ENCODE results near the gene FRS3. TPM values are rescaled to one million over a fixed set of nuclear protein-coding genes. Genes with fewer than 3 reads are reported as not detected.

The FRS3 gene
- total RNA-seq, 1 experiment from 2014 or later, result 3.0 TPM

DNA sequence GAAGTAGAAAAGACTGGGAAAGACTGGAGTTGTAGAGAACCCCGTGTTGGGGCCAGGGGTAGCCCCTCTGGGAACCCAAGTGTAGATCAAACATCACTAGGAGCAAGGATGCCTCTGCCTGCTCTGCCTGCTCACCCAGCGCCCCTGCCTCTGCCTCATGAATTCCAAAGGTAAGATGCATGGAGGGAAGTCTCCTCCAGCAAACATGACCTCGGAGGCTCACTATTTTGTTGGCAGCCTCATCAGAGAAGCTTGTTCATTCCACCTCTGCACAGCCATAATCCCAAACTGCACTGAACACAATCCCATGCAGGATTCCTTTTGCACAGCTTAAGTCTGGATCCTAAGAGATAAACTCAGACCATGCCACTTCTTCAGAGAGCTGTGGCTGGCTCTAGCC, 4.9 kb downstream of the FRS3 start:
- no peak for DNase-seq (ENCODE audit: low read depth, low spot score)
- no peaks in the 10 kb centered on the region for H3K9me3 ChIP-seq (ENCODE audit: control insufficient read depth, insufficient read depth, low read depth, low read length)
- peaks cover 5% of the 10 kb centered on the region for H3K4me1 ChIP-seq (ENCODE audit: control insufficient read depth, insufficient read depth, low read length)
- H3K27me3 ChIP-seq (ENCODE audit: control insufficient read depth, insufficient read depth, low read length), result no peaks in the 10 kb centered on the region
- POLR2A ChIA-PET, result no interaction called here
- BruUV-seq (replicated peaks), result no TSS peak
- peaks cover 2% of the 10 kb centered on the region; the same call in 1 of the 2 replicates for H3K36me3 ChIP-seq (ENCODE audit: control insufficient read depth, insufficient read depth, low read length)
- no peak for ATAC-seq
- no peak overlapping the region for H3K27ac ChIP-seq (ENCODE audit: low read length)
- in situ Hi-C loops (cut with HindIII; ENCODE audit: low pct_unique_long_range_greater_than_20kb, low sequenced_read_pairs), result no loop called here
- TF ChIP-seq TCF7L2 (IDR thresholded peaks at IDR 0.05; ENCODE audit: low read depth, low read length), result no peak
- TF ChIP-seq, protein P1, sequence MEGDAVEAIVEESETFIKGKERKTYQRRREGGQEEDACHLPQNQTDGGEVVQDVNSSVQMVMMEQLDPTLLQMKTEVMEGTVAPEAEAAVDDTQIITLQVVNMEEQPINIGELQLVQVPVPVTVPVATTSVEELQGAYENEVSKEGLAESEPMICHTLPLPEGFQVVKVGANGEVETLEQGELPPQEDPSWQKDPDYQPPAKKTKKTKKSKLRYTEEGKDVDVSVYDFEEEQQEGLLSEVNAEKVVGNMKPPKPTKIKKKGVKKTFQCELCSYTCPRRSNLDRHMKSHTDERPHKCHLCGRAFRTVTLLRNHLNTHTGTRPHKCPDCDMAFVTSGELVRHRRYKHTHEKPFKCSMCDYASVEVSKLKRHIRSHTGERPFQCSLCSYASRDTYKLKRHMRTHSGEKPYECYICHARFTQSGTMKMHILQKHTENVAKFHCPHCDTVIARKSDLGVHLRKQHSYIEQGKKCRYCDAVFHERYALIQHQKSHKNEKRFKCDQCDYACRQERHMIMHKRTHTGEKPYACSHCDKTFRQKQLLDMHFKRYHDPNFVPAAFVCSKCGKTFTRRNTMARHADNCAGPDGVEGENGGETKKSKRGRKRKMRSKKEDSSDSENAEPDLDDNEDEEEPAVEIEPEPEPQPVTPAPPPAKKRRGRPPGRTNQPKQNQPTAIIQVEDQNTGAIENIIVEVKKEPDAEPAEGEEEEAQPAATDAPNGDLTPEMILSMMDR (IDR thresholded peaks at IDR 0.05), result no peak
- TF ChIP-seq, protein P2, sequence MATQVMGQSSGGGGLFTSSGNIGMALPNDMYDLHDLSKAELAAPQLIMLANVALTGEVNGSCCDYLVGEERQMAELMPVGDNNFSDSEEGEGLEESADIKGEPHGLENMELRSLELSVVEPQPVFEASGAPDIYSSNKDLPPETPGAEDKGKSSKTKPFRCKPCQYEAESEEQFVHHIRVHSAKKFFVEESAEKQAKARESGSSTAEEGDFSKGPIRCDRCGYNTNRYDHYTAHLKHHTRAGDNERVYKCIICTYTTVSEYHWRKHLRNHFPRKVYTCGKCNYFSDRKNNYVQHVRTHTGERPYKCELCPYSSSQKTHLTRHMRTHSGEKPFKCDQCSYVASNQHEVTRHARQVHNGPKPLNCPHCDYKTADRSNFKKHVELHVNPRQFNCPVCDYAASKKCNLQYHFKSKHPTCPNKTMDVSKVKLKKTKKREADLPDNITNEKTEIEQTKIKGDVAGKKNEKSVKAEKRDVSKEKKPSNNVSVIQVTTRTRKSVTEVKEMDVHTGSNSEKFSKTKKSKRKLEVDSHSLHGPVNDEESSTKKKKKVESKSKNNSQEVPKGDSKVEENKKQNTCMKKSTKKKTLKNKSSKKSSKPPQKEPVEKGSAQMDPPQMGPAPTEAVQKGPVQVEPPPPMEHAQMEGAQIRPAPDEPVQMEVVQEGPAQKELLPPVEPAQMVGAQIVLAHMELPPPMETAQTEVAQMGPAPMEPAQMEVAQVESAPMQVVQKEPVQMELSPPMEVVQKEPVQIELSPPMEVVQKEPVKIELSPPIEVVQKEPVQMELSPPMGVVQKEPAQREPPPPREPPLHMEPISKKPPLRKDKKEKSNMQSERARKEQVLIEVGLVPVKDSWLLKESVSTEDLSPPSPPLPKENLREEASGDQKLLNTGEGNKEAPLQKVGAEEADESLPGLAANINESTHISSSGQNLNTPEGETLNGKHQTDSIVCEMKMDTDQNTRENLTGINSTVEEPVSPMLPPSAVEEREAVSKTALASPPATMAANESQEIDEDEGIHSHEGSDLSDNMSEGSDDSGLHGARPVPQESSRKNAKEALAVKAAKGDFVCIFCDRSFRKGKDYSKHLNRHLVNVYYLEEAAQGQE (IDR thresholded peaks at IDR 0.05; ENCODE audit: insufficient read depth in 1 of 2, low read depth in 2 of 2, low read length in 1 of 2), result no peak
- no peak for TF ChIP-seq SIN3A (IDR thresholded peaks at IDR 0.05; ENCODE audit: borderline replicate concordance, insufficient read depth, low read depth, low read length)
- intact Hi-C loops (cut with micrococcal nuclease; ENCODE audit: unreplicated experiment), result loop anchor here (5.0 kb wide), 1 partner anchor 173 kb away; no protein-coding TSS in a partner anchor
- H3K4me3 ChIP-seq (ENCODE audit: low read depth in 2 of 2, low read length in 2 of 2), result no peak overlapping the region
- CTCF ChIA-PET, result no interaction called here

- Histone ChIP-seq H3K27ac (ENCODE audit: low read length) (no peak overlapping the region), H3K4me3 (ENCODE audit: low read depth in 2 of 2, low read length in 2 of 2) (no peak overlapping the region), H3K36me3 (ENCODE audit: control insufficient read depth, insufficient read depth, low read length) (peaks cover 2% of the 10 kb centered on the region; the same call in 1 of the 2 replicates), H3K4me1 (ENCODE audit: control insufficient read depth, insufficient read depth, low read length) (peaks cover 8% of the 10 kb centered on the region), H3K27me3 (ENCODE audit: control insufficient read depth, insufficient read depth, low read length) (no peaks in the 10 kb centered on the region), H3K9me3 (ENCODE audit: control insufficient read depth, insufficient read depth, low read depth, low read length) (no peaks in the 10 kb centered on the region)
- intact Hi-C loops (cut with micrococcal nuclease; ENCODE audit: unreplicated experiment), result no loop called here
- ChIA-PET CTCF (no interaction called here), POLR2A (no interaction called here)
- TF ChIP-seq SIN3A (IDR thresholded peaks at IDR 0.05; ENCODE audit: borderline replicate concordance, insufficient read depth, low read depth, low read length) (no peak), TCF7L2 (IDR thresholded peaks at IDR 0.05; ENCODE audit: low read depth, low read length) (no peak), POLR2AphosphoS5 (IDR thresholded peaks at IDR 0.05; ENCODE audit: low read depth, low read length) (no peak)
- TF ChIP-seq, protein P2 (IDR thresholded peaks at IDR 0.05; ENCODE audit: insufficient read depth in 1 of 2, low read depth in 2 of 2, low read length in 1 of 2), result no peak
- TF ChIP-seq, protein P1 (IDR thresholded peaks at IDR 0.05), result no peak
- ATAC-seq (no peak), DNase-seq (ENCODE audit: low read depth, low spot score) (no peak)
- no TSS peak for BruUV-seq (replicated peaks)
- in situ Hi-C loops (cut with HindIII; ENCODE audit: low pct_unique_long_range_greater_than_20kb, low sequenced_read_pairs), result no loop called here
Measured at GRCh38 chr6:41771058-41771983, 8.4 kb downstream of the FRS3 start.
